Measurements from ENCODE around the gene CCNY. TPM values are rescaled to one million over a fixed set of nuclear protein-coding genes. Genes with fewer than 3 reads are reported as not detected.
"Not testable (repeated sequence)": the region's sequence is repeated elsewhere in the genome, so short reads cannot be mapped to it uniquely, and the experiment has no call there.

CCNY gene
- total RNA-seq, 4 donors from 2014 or later = 23.9 to 68.1 (median 39.5) TPM

DNA sequence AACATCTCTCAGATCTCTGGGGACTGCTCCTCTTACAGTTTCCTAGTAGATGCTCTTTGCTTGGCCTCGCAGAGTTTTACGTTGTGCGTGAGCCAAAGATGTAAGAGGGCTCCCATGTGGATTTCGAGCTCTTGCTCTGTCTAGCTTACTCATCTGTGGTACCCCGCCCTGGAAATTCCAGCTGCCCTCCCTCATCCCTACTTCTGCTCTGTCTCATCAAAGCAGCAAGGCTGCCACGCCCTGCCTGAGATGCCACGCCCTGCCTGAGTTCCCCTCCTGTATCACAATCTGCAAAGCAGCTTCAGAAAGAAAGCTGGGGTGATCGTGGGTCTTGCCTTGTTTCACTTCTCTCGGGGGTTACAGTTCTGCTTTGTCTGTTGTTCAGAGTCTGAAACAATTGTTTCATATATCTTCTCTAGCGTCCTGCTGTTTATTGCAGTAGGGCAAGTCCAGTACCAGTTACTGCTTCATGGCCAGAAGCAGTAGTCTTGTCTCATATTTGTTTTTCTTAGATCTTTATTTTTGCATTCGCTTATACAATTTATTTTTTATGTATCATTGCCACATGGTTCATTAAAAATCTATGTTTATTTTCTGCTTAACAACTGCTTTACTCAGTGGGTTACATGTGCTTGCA is 36.1 kb upstream of the CCNY start:
- in situ Hi-C loops (cut with MboI; ENCODE audit: low sequenced_read_pairs in 4 of 4) (no loop called here), intact Hi-C loops (cut with DNase I; ENCODE audit: low total_unique reads) (no loop called here)
- no peaks in the 10 kb centered on the region for H3K4me1 ChIP-seq
- H3K36me3 ChIP-seq = no peaks in the 10 kb centered on the region
- no peaks in the 10 kb centered on the region for H3K9me3 ChIP-seq
- peak in 1 of 2 donors; percentile 26 for ATAC-seq
- peaks cover 0 to 1% (median 0%) of the 10 kb centered on the region in 3 donors for H3K27me3 ChIP-seq
- peak; percentile 13 to 38 for DNase-seq
- H3K4me3 ChIP-seq = no peak overlapping the region
- TF ChIP-seq POLR2A (IDR thresholded peaks at IDR 0.05) = no peak
- TF ChIP-seq, protein P1, sequence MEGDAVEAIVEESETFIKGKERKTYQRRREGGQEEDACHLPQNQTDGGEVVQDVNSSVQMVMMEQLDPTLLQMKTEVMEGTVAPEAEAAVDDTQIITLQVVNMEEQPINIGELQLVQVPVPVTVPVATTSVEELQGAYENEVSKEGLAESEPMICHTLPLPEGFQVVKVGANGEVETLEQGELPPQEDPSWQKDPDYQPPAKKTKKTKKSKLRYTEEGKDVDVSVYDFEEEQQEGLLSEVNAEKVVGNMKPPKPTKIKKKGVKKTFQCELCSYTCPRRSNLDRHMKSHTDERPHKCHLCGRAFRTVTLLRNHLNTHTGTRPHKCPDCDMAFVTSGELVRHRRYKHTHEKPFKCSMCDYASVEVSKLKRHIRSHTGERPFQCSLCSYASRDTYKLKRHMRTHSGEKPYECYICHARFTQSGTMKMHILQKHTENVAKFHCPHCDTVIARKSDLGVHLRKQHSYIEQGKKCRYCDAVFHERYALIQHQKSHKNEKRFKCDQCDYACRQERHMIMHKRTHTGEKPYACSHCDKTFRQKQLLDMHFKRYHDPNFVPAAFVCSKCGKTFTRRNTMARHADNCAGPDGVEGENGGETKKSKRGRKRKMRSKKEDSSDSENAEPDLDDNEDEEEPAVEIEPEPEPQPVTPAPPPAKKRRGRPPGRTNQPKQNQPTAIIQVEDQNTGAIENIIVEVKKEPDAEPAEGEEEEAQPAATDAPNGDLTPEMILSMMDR (IDR thresholded peaks at IDR 0.05 in 4 of 5, conservative IDR thresholded peaks at IDR 0.05 in 1 of 5) = no peak
- no peak overlapping the region for H3K27ac ChIP-seq

DNA sequence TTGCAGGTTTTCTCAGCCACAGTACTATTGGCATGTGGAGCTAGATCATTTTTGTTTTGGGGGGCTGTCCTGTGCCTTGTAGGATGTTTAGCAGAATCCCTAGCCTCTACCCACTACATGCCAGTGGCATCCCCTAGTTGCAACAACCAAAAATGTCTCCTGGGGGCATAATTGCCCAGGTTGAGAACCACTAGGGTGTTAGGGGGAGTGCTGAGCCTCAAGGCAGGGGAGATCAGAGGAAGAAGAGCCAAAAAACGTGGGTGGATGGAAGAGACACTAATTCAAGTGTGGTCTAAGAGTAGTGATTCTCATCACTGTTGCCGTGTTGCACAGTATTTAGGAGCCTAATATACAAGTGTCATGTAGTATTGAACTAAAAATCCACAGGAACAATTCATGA is 31.7 kb upstream of the CCNY start:
- no peak for TF ChIP-seq POLR2A (IDR thresholded peaks at IDR 0.05)
- TF ChIP-seq, protein P1 (IDR thresholded peaks at IDR 0.05 in 4 of 5, conservative IDR thresholded peaks at IDR 0.05 in 1 of 5) = no peak
- Histone ChIP-seq H3K27ac (no peak overlapping the region), H3K9me3 (no peaks in the 10 kb centered on the region), H3K4me1 (no peaks in the 10 kb centered on the region), H3K36me3 (no peaks in the 10 kb centered on the region), H3K27me3 (peaks cover 0 to 12% (median 7%) of the 10 kb centered on the region in 3 donors), H3K4me3 (no peak overlapping the region)
- in situ Hi-C loops (cut with MboI; ENCODE audit: low sequenced_read_pairs in 4 of 4) (no loop called here), intact Hi-C loops (cut with DNase I; ENCODE audit: low total_unique reads) (no loop called here)
- ATAC-seq = no peak
- DNase-seq = no peak

DNA sequence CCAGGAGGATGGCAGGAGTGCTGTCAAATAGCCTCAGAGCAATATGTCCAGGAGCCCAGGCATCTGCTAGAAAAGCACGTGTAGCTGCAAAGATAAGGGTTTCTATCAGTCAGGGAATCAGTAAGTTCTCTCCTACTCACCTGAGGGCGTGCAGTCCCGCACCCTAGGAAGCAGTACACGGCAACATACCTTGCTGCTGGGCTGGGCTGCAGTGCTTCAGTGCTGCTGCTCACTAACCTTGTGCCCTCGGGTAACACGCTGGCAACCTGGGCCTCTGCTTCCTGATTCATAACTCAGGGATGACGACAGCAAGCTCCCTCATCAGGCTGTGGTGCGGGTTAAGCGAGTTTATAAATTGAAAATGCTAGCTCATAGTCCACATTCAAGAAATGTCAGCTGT is 29.5 kb upstream of the CCNY start:
- H3K4me3 ChIP-seq = no peak overlapping the region
- intact Hi-C loops (cut with DNase I; ENCODE audit: low total_unique reads) (no loop called here), in situ Hi-C loops (cut with MboI; ENCODE audit: low sequenced_read_pairs in 4 of 4) (no loop called here)
- DNase-seq = no peak
- no peak overlapping the region for H3K27ac ChIP-seq
- H3K27me3 ChIP-seq = peaks cover 0 to 12% (median 7%) of the 10 kb centered on the region in 3 donors
- TF ChIP-seq POLR2A (IDR thresholded peaks at IDR 0.05) = no peak
- TF ChIP-seq, protein P1 (IDR thresholded peaks at IDR 0.05 in 4 of 5, conservative IDR thresholded peaks at IDR 0.05 in 1 of 5) = no peak
- H3K4me1 ChIP-seq = no peaks in the 10 kb centered on the region
- ATAC-seq = no peak
- no peaks in the 10 kb centered on the region for H3K9me3 ChIP-seq
- H3K36me3 ChIP-seq = no peaks in the 10 kb centered on the region

DNA sequence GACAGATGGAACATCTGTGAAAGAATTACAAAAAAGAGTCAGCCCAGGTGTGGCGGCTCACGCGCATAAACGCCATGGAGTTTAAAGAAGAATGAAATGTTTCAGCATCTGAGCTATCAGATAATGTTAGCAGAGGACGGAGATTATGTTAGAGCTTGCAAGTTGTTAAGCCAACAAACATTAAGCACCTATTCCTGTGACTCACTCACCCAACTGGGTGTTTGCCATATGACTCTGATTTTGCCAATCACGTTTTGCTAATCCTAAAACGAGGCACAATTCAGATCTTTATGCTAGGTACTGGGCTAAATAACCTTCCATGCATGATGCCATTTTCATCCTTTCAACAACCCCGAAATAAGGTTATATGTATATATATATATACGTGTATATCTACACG is 29.0 kb upstream of the CCNY start:
- no peaks in the 10 kb centered on the region for H3K36me3 ChIP-seq
- in situ Hi-C loops (cut with MboI; ENCODE audit: low sequenced_read_pairs in 4 of 4) (no loop called here), intact Hi-C loops (cut with DNase I; ENCODE audit: low total_unique reads) (no loop called here)
- no peak overlapping the region for H3K4me3 ChIP-seq
- no peaks in the 10 kb centered on the region for H3K9me3 ChIP-seq
- no peak for TF ChIP-seq POLR2A (IDR thresholded peaks at IDR 0.05)
- TF ChIP-seq, protein P1 (IDR thresholded peaks at IDR 0.05 in 4 of 5, conservative IDR thresholded peaks at IDR 0.05 in 1 of 5) = no peak
- peaks cover 0 to 12% (median 7%) of the 10 kb centered on the region in 3 donors for H3K27me3 ChIP-seq
- ATAC-seq = no peak
- no peak for DNase-seq
- no peak overlapping the region for H3K27ac ChIP-seq
- H3K4me1 ChIP-seq = no peaks in the 10 kb centered on the region

DNA sequence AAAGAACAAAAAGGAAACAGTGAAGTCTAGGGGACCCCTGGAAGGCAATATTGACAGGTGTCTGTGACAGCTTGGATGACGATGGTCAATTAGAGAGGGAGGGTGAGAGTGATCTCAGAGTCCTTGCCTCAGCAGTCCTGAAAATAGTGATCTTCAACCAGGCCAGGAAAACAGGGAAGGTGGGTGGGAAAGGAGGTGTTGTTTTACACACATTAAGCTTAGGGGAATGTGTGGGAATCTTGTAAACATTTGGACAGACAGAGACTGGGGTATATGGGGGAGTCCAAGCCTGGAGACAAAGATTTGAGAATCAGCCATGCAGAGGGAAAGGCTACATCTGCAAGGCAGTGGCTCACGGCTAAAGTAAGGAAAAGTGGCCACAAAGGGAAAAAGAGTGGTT is 27.5 kb upstream of the CCNY start:
- H3K4me1 ChIP-seq = no peaks in the 10 kb centered on the region
- TF ChIP-seq, protein P1 (IDR thresholded peaks at IDR 0.05 in 4 of 5, conservative IDR thresholded peaks at IDR 0.05 in 1 of 5) = no peak
- TF ChIP-seq POLR2A (IDR thresholded peaks at IDR 0.05) = no peak
- in situ Hi-C loops (cut with MboI; ENCODE audit: low sequenced_read_pairs in 4 of 4) (no loop called here), intact Hi-C loops (cut with DNase I; ENCODE audit: low total_unique reads) (no loop called here)
- H3K4me3 ChIP-seq = no peak overlapping the region
- H3K36me3 ChIP-seq = no peaks in the 10 kb centered on the region
- H3K9me3 ChIP-seq = no peaks in the 10 kb centered on the region
- peaks cover 0 to 12% (median 7%) of the 10 kb centered on the region in 3 donors for H3K27me3 ChIP-seq
- no peak overlapping the region for H3K27ac ChIP-seq
- DNase-seq (no peak), ATAC-seq (no peak)

DNA sequence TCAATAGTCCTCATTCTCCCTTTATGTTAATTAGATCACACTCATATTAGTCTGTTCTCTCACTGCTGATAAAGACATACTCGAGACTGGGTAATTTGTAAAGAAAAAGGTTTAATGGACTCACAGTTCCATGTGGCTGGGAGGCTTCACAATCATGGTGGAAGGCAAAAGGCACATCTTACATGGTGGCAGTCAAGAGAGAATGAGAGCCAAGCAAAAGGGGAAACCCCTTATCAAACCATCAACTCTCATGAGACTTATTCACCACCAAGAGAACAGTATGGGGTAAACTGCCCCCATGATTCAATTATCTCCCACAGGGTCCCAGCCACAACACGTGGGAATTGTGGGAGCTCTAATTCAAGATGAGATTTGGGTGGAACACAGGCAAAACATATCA is 22.2 kb upstream of the CCNY start:
- H3K27ac ChIP-seq; DNase-seq; intact Hi-C loops (cut with DNase I; ENCODE audit: low total_unique reads); in situ Hi-C loops (cut with MboI; ENCODE audit: low sequenced_read_pairs in 4 of 4); ATAC-seq; H3K27me3 ChIP-seq; H3K4me1 ChIP-seq; H3K9me3 ChIP-seq; H3K4me3 ChIP-seq: not testable (repeated sequence)
- H3K36me3 ChIP-seq = peaks cover 0 to 18% of the 10 kb centered on the region in 2 donors

DNA sequence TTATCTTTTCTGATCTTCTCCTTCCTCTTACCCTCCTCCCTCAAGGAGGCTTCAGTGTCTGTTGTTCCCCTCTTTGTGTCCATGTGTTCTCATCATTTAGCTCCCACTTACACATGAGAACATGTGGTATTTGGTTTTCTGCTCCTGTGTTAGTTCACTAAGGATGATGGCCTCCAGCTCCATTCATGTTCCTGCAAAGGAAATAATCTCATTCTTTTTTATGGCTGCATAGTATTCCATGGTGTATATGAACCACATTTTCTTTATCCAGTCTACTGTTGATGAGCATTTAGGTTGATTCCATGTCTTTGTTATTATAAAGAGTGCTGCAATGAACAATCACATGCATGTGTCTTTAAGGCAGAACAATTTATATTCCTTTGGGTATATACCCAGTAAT is 21.1 kb upstream of the CCNY start:
- in situ Hi-C loops (cut with MboI; ENCODE audit: low sequenced_read_pairs in 4 of 4); DNase-seq; H3K4me1 ChIP-seq; H3K9me3 ChIP-seq; ATAC-seq; H3K4me3 ChIP-seq; H3K27ac ChIP-seq; H3K27me3 ChIP-seq; intact Hi-C loops (cut with DNase I; ENCODE audit: low total_unique reads): not testable (repeated sequence)
- peaks cover 0 to 18% of the 10 kb centered on the region in 2 donors for H3K36me3 ChIP-seq
